ENCODE measurements around the gene KCNMB1.

Gene KCNMB1

GRCh38 chr5:170413897-170414296 lies 24.7 kb upstream of the KCNMB1 start:
- Histone ChIP-seq H3K4me2 (ENCODE audit: low read depth, low read length, poor library complexity, severe bottlenecking) (no peak overlapping the region), H3K9me3 (ENCODE audit: insufficient read depth, low read length) (no peaks in the 10 kb centered on the region), H2AFZ (ENCODE audit: low read depth, low read length, severe bottlenecking) (no peak overlapping the region), H3K27ac (ENCODE audit: low read depth, low read length) (no peak overlapping the region), H3K79me2 (ENCODE audit: insufficient read depth, low read length) (no peaks in the 10 kb centered on the region), H4K20me1 (ENCODE audit: low read depth, low read length) (0 out of 2 replicates have a peak, but pooled peaks cover 3% of the 10 kb centered on the region), H3K9me2 (replicated peaks; ENCODE audit: insufficient read depth, low read length) (no peaks in the 10 kb centered on the region), H3K36me3 (ENCODE audit: low read length) (no peaks in the 10 kb centered on the region), H3K4me3 (ENCODE audit: insufficient read depth, low read length, poor library complexity, severe bottlenecking) (no peak overlapping the region), H3K9ac (ENCODE audit: low read length) (no peak overlapping the region), H3F3A (ENCODE audit: insufficient read depth) (no peaks in the 10 kb centered on the region), H3K27me3 (ENCODE audit: low read length) (no peaks in the 10 kb centered on the region)
- no peak for TF ChIP-seq CTCF (IDR thresholded peaks at IDR 0.05; ENCODE audit: insufficient read depth, low read length, poor library complexity, severe bottlenecking)
- TF ChIP-seq EZH2phosphoT487 (conservative IDR thresholded peaks at IDR 0.05; ENCODE audit: low read length) = no peak

- no peaks in the 10 kb centered on the region for H3K36me3 ChIP-seq (ENCODE audit: low read length)
- no peaks in the 10 kb centered on the region for H3K9me3 ChIP-seq (ENCODE audit: insufficient read depth, low read length)
- no peaks in the 10 kb centered on the region for H3K79me2 ChIP-seq (ENCODE audit: insufficient read depth, low read length)
- TF ChIP-seq CTCF (IDR thresholded peaks at IDR 0.05; ENCODE audit: insufficient read depth, low read length, poor library complexity, severe bottlenecking) (peak; percentile 44), EZH2phosphoT487 (conservative IDR thresholded peaks at IDR 0.05; ENCODE audit: low read length) (no peak)
- H3K27me3 ChIP-seq (ENCODE audit: low read length) = no peaks in the 10 kb centered on the region
- no peak overlapping the region for H3K9ac ChIP-seq (ENCODE audit: low read length)
- no peak overlapping the region for H3K27ac ChIP-seq (ENCODE audit: low read depth, low read length)
- H3K4me2 ChIP-seq (ENCODE audit: low read depth, low read length, poor library complexity, severe bottlenecking) = no peak overlapping the region
- no peaks in the 10 kb centered on the region for H3K9me2 ChIP-seq (replicated peaks; ENCODE audit: insufficient read depth, low read length)
- H2AFZ ChIP-seq (ENCODE audit: low read depth, low read length, severe bottlenecking) = no peak overlapping the region
- no peak overlapping the region for H3K4me3 ChIP-seq (ENCODE audit: insufficient read depth, low read length, poor library complexity, severe bottlenecking)
- no peaks in the 10 kb centered on the region for H3F3A ChIP-seq (ENCODE audit: insufficient read depth)
- 0 out of 2 replicates have a peak, but pooled peaks cover 3% of the 10 kb centered on the region for H4K20me1 ChIP-seq (ENCODE audit: low read depth, low read length)
Observed at GRCh38 chr5:170411100-170411499, 21.9 kb upstream of the KCNMB1 start.

- Histone ChIP-seq H3K27me3 (ENCODE audit: low read length) (no peaks in the 10 kb centered on the region), H3K79me2 (ENCODE audit: insufficient read depth, low read length) (no peaks in the 10 kb centered on the region), H4K20me1 (ENCODE audit: low read depth, low read length) (0 out of 2 replicates have a peak, but pooled peaks cover 3% of the 10 kb centered on the region), H3K36me3 (ENCODE audit: low read length) (no peaks in the 10 kb centered on the region), H3K4me2 (ENCODE audit: low read depth, low read length, poor library complexity, severe bottlenecking) (no peak overlapping the region), H3K27ac (ENCODE audit: low read depth, low read length) (no peak overlapping the region), H2AFZ (ENCODE audit: low read depth, low read length, severe bottlenecking) (no peak overlapping the region), H3F3A (ENCODE audit: insufficient read depth) (no peaks in the 10 kb centered on the region), H3K9ac (ENCODE audit: low read length) (no peak overlapping the region), H3K4me3 (ENCODE audit: insufficient read depth, low read length, poor library complexity, severe bottlenecking) (no peak overlapping the region), H3K9me2 (replicated peaks; ENCODE audit: insufficient read depth, low read length) (no peaks in the 10 kb centered on the region), H3K9me3 (ENCODE audit: insufficient read depth, low read length) (no peaks in the 10 kb centered on the region)
- TF ChIP-seq CTCF (IDR thresholded peaks at IDR 0.05; ENCODE audit: insufficient read depth, low read length, poor library complexity, severe bottlenecking) = no peak
Observed at GRCh38 chr5:170410401-170410800, 21.2 kb upstream of the KCNMB1 start.

All from SU-DHL-6 (cell line).